ENCODE results near the gene ARMS2.

ARMS2 gene

GRCh38 chr10:122498521-122498920, 44.1 kb downstream of the ARMS2 start:
- ATAC-seq = no peak
- TF ChIP-seq ZNF70 (CRISPR knock-in tag; IDR thresholded peaks at IDR 0.05) = no peak
- TF ChIP-seq TOX (CRISPR knock-in tag; IDR thresholded peaks at IDR 0.05; ENCODE audit: borderline replicate concordance) = no peak
- TF ChIP-seq POU6F1 (CRISPR knock-in tag; IDR thresholded peaks at IDR 0.05; ENCODE audit: borderline replicate concordance, low read depth) = no peak
- TF ChIP-seq RARB (CRISPR knock-in tag; IDR thresholded peaks at IDR 0.05) = no peak
- TF ChIP-seq GLIS3 (CRISPR knock-in tag; IDR thresholded peaks at IDR 0.05) = no peak
- no peak for TF ChIP-seq ZC3H10 (CRISPR knock-in tag; IDR thresholded peaks at IDR 0.05)
- TF ChIP-seq, protein P1, sequence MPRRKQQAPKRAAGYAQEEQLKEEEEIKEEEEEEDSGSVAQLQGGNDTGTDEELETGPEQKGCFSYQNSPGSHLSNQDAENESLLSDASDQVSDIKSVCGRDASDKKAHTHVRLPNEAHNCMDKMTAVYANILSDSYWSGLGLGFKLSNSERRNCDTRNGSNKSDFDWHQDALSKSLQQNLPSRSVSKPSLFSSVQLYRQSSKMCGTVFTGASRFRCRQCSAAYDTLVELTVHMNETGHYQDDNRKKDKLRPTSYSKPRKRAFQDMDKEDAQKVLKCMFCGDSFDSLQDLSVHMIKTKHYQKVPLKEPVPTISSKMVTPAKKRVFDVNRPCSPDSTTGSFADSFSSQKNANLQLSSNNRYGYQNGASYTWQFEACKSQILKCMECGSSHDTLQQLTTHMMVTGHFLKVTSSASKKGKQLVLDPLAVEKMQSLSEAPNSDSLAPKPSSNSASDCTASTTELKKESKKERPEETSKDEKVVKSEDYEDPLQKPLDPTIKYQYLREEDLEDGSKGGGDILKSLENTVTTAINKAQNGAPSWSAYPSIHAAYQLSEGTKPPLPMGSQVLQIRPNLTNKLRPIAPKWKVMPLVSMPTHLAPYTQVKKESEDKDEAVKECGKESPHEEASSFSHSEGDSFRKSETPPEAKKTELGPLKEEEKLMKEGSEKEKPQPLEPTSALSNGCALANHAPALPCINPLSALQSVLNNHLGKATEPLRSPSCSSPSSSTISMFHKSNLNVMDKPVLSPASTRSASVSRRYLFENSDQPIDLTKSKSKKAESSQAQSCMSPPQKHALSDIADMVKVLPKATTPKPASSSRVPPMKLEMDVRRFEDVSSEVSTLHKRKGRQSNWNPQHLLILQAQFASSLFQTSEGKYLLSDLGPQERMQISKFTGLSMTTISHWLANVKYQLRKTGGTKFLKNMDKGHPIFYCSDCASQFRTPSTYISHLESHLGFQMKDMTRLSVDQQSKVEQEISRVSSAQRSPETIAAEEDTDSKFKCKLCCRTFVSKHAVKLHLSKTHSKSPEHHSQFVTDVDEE (CRISPR knock-in tag; IDR thresholded peaks at IDR 0.05) = no peak

- ATAC-seq = no peak
- TF ChIP-seq PATZ1 (CRISPR knock-in tag; IDR thresholded peaks at IDR 0.05; ENCODE audit: borderline replicate concordance) = no peak
- no peak for TF ChIP-seq CREB5 (CRISPR knock-in tag; IDR thresholded peaks at IDR 0.05; ENCODE audit: low read depth)
- TF ChIP-seq ZC3H10 (CRISPR knock-in tag; IDR thresholded peaks at IDR 0.05) = no peak
- no peak for TF ChIP-seq RARB (CRISPR knock-in tag; IDR thresholded peaks at IDR 0.05)
- no peak for TF ChIP-seq ARNTL (CRISPR knock-in tag; IDR thresholded peaks at IDR 0.05; ENCODE audit: borderline replicate concordance, low read depth)
- no peak for TF ChIP-seq CSRNP3 (CRISPR knock-in tag; IDR thresholded peaks at IDR 0.05)
- no peak for TF ChIP-seq PPARA (CRISPR knock-in tag; IDR thresholded peaks at IDR 0.05; ENCODE audit: borderline replicate concordance)
These were observed 44.6 kb downstream of the ARMS2 start for GRCh38 chr10:122499012-122499411.

DNA sequence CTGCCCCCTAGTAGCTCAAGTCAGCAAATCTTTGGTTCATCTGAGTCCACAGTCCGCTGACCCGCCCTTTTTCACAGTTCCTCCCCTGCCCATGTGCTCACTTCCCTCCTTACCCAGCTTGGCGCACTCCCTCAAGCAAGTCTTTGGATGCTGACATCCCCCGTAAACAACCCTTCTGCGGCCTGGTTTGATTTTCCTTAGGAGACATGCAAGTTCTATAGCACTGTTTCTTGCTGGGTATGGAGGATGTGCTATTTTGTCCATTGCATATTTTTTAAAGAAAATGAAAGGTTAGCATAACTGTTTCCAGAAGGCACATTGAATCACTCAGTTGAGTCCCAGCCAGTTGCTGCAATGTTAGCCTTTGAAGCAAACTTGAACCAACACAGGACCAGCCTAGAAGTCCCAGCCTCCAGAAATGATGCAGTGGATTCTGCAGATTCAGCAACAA, 45.1 kb downstream of the ARMS2 start:
- ATAC-seq = peak; percentile 10

More for the DNA sequence above, 45.1 kb downstream of the ARMS2 start:
- TF ChIP-seq RARB (CRISPR knock-in tag; IDR thresholded peaks at IDR 0.05) (no peak), ZNF8 (CRISPR knock-in tag; IDR thresholded peaks at IDR 0.05) (no peak), CSRNP3 (CRISPR knock-in tag; IDR thresholded peaks at IDR 0.05) (no peak), POU6F1 (CRISPR knock-in tag; IDR thresholded peaks at IDR 0.05; ENCODE audit: borderline replicate concordance, low read depth) (no peak), ISL1 (CRISPR knock-in tag; IDR thresholded peaks at IDR 0.05) (no peak), PPARA (CRISPR knock-in tag; IDR thresholded peaks at IDR 0.05; ENCODE audit: borderline replicate concordance) (no peak), TOX (CRISPR knock-in tag; IDR thresholded peaks at IDR 0.05; ENCODE audit: borderline replicate concordance) (no peak), OSR1 (CRISPR knock-in tag; IDR thresholded peaks at IDR 0.05) (no peak), TCF4 (CRISPR knock-in tag; IDR thresholded peaks at IDR 0.05; ENCODE audit: borderline replicate concordance) (no peak)
